Lung (tissue), 12 donors: ENCODE results near the gene CEP290. TPM values are rescaled to one million over a fixed set of nuclear protein-coding genes. Genes with fewer than 3 reads are reported as not detected.

Experiments
- ATAC-seq: fragments of 200-7000 bp; cut with Tn5 transposase; one replicate; pipeline ENCODE4 v1.9.1; 2020; ENCODE audit warnings: moderate number of reproducible peaks; ENCODE audit not compliant: insufficient read depth, low FRiP score
- DNase-seq, 3 donors: peaks; one replicate each; pipeline ENCODE4 v3.0.0-alpha.2; 2013 to 2017
- H3K27ac ChIP-seq, 2 donors: one replicate each; pipeline ENCODE4 v1.5.1; 2013; ENCODE audit warnings: mild to moderate bottlenecking in 2 of 2, moderate library complexity in 2 of 2, control low read depth in 1 of 2, inconsistent platforms in 1 of 2, low read depth in 1 of 2, low read length in 1 of 2
- H3K27me3 ChIP-seq, 3 donors: one replicate each; pipeline ENCODE4 v1.5.1; 2013; ENCODE audit warnings: low read length in 2 of 3; ENCODE audit not compliant: control insufficient read depth in 3 of 3, insufficient read depth in 3 of 3
- H3K36me3 ChIP-seq, 4 donors: one replicate each; pipeline ENCODE4 v1.5.1; 2013; ENCODE audit warnings: low read length in 4 of 4, mild to moderate bottlenecking in 1 of 4, moderate library complexity in 1 of 4; ENCODE audit not compliant: control insufficient read depth in 4 of 4, insufficient read depth in 4 of 4
- H3K4me1 ChIP-seq, 5 donors: one replicate each; pipeline ENCODE4 v1.5.1; 2013; ENCODE audit warnings: low read length in 5 of 5, mild to moderate bottlenecking in 2 of 5, moderate library complexity in 1 of 5; ENCODE audit not compliant: control insufficient read depth in 5 of 5, insufficient read depth in 5 of 5
- H3K4me3 ChIP-seq: one replicate; pipeline ENCODE4 v1.5.1; 2013; ENCODE audit warnings: mild to moderate bottlenecking, control low read depth, moderate library complexity
- H3K9ac ChIP-seq, 2 donors: one replicate each; pipeline ENCODE4 v1.5.1; 2013; ENCODE audit warnings: low read length in 2 of 2, control low read depth in 1 of 2; ENCODE audit not compliant: insufficient read depth in 1 of 2
- H3K9me3 ChIP-seq, 4 donors: one replicate each; pipeline ENCODE4 v1.5.1; 2013; ENCODE audit warnings: low read length in 3 of 4, mild to moderate bottlenecking in 1 of 4, moderate library complexity in 1 of 4; ENCODE audit not compliant: control insufficient read depth in 4 of 4, insufficient read depth in 3 of 4
- CTCF ChIP-seq: IDR thresholded peaks from 2 replicates; pipeline ENCODE4 v1.5.1; 2012; ENCODE audit warnings: mild to moderate bottlenecking; ENCODE audit errors: control extremely low read depth, extremely low read depth
- WGBS, 2 donors: extraction: QIAGEN DNeasy Blood & Tissue Kit; methylation state at CpG; one replicate each; pipeline ENCODE4 v1.1.7; 2013; 5-methylcytosine and 5-hydroxymethylcytosine counted together
- polyA plus RNA-seq, 2 donors: library from polyadenylated mRNA; stranded (reverse); fragments of 200-250 nt; gene quantifications; one replicate each; pipeline ENCODE4 v1.2.1, GENCODE V29; 2013
- total RNA-seq, 2 donors: library from RNA; depleted of rRNA in 1 of 2; stranded (reverse); fragments of >200 nt in 1 of 2; gene quantifications; one replicate each; pipeline ENCODE4 v1.2.1, GENCODE V29; 2014 to 2021
- donor health status: control.
- donor health status: control.
- donor health status: Bipolar disorder and iron deficiency.
- donor health status: healthy.
- donor health status: DM: yes; HTN: yes; CAD: no.

CEP290 gene
- total and polyA plus RNA-seq, 4 donors: 4.2 to 45.0 (median 10.0) TPM

- Histone ChIP-seq H3K9ac (no peak overlapping the region), H3K36me3 (peaks cover 0 to 24% (median 7%) of the 10 kb centered on the region in 4 donors), H3K4me3 (no peak overlapping the region), H3K4me1 (no peaks in the 10 kb centered on the region), H3K27me3 (no peaks in the 10 kb centered on the region), H3K9me3 (no peaks in the 10 kb centered on the region), H3K27ac (no peak overlapping the region)
- ATAC-seq (no peak), DNase-seq (no peak)
- 89 to 96% methylated on average over 2 of the region's 2 CpGs for WGBS, 2 donors
- TF ChIP-seq CTCF: no peak
Observed at GRCh38 chr12:88063375-88063774, 78.5 kb downstream of the CEP290 start.

GRCh38 chr12:88062474-88062873, 79.4 kb downstream of the CEP290 start:
- H3K27ac ChIP-seq: no peak overlapping the region
- H3K4me1 ChIP-seq: peaks cover 0 to 3% (median 0%) of the 10 kb centered on the region in 5 donors
- no peak overlapping the region for H3K4me3 ChIP-seq
- no peaks in the 10 kb centered on the region for H3K27me3 ChIP-seq
- no peaks in the 10 kb centered on the region for H3K9me3 ChIP-seq
- WGBS, 2 donors: 42 to 70% methylated on average over 1 of the region's 1 CpG
- no peak for TF ChIP-seq CTCF
- DNase-seq (no peak), ATAC-seq (no peak)
- no peak overlapping the region for H3K9ac ChIP-seq
- peaks cover 0 to 27% (median 13%) of the 10 kb centered on the region in 4 donors for H3K36me3 ChIP-seq

GRCh38 chr12:88058719-88059077, 83.2 kb downstream of the CEP290 start:
- Histone ChIP-seq H3K4me1 (peaks cover 0 to 6% (median 0%) of the 10 kb centered on the region in 5 donors), H3K9ac (no peak overlapping the region), H3K36me3 (peaks cover 0 to 28% (median 16%) of the 10 kb centered on the region in 4 donors), H3K27ac (peak overlapping the region in 1 of 2 donors; percentile 53), H3K27me3 (no peaks in the 10 kb centered on the region), H3K9me3 (no peaks in the 10 kb centered on the region), H3K4me3 (no peak overlapping the region)
- TF ChIP-seq CTCF: no peak
- 93 to 95% methylated on average over 1 of the region's 1 CpG for WGBS, 2 donors
- DNase-seq: no peak
- ATAC-seq: no peak
